GM12892 (cell line): ENCODE measurements around the gene SH3RF3.

ENCODE experiments used
- POLR2A ChIP-seq: IDR thresholded peaks from 2 replicates; pipeline ENCODE4 v1.6.1; 2011; ENCODE audit warnings: low read depth, low read length, control low read depth
- POLR2AphosphoS5 ChIP-seq: IDR thresholded peaks from 2 replicates; pipeline ENCODE4 v1.6.1; 2011; ENCODE audit warnings: low read depth, low read length, control low read depth

- TF ChIP-seq POLR2A (no peak), POLR2AphosphoS5 (no peak)
Measured at GRCh38 chr2:109162999-109163398, 34.0 kb downstream of the SH3RF3 start.
